ENCODE results near the gene ETS1. TPM values are rescaled to one million over a fixed set of nuclear protein-coding genes. Genes with fewer than 3 reads are reported as not detected.
"Not testable (repeated sequence)": the region's sequence is repeated elsewhere in the genome, so short reads cannot be mapped to it uniquely, and the experiment has no call there.

The ETS1 gene
- total RNA-seq, 2 experiments from 2014 or later = 203 to 466 TPM

DNA sequence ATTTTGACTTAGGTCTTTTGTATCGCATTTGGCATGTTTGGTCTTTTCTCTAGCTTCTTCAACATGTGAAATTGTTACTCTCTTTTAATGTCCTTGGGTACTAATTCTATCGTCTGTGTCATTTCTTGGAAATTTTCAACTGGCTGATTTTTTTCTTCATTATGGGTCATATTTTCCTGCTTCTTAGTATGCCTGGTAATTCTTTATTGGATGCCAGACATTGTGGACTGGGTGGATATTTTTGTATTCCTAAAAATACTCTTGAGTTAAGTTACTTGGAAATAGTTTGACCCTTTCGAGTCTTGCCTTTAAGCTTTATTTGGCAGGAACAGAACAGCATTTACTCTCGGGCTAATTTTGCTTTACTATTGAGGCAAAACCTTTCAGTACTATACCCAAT lies 140.1 kb downstream of the ETS1 start:
- intact Hi-C loops (cut with micrococcal nuclease; ENCODE audit: unreplicated experiment) = no loop called here
- Histone ChIP-seq H3K4me2 (ENCODE audit: low read length) (no peak overlapping the region), H2AFZ (ENCODE audit: low read length) (no peak overlapping the region), H3K4me3 (ENCODE audit: low read depth, low read length, poor library complexity, severe bottlenecking) (no peak overlapping the region), H4K20me1 (ENCODE audit: insufficient read depth, low read length) (no peaks in the 10 kb centered on the region), H3K4me1 (ENCODE audit: insufficient read depth, low read length, poor library complexity, severe bottlenecking) (peaks cover 5% of the 10 kb centered on the region), H3K9me2 (ENCODE audit: insufficient read depth, low read length) (no peaks in the 10 kb centered on the region), H3K36me3 (ENCODE audit: insufficient read depth, low read length) (no peaks in the 10 kb centered on the region), H3K79me2 (ENCODE audit: insufficient read depth, low read depth, low read length) (no peaks in the 10 kb centered on the region), H3K9me3 (ENCODE audit: low read length) (peaks cover 4% of the 10 kb centered on the region; the same call in 1 of the 2 replicates), H3K27ac (ENCODE audit: low read depth, low read length, poor library complexity, severe bottlenecking) (no peak overlapping the region)
- CTCF ChIA-PET (ENCODE audit: unreplicated experiment) = no interaction called here
- DNase-seq (ENCODE audit: low spot score) = no peak
- no TSS peak for BruUV-seq (replicated peaks)
- TF ChIP-seq EZH2phosphoT487 (IDR thresholded peaks at IDR 0.05; ENCODE audit: borderline replicate concordance, low read depth, low read length) (no peak), CTCF (conservative IDR thresholded peaks at IDR 0.05; ENCODE audit: low read length) (no peak)
- POLR2A ChIA-PET = interaction anchor here (0.7 to 0.9 kb wide), 3 partner anchors 10 to 24 kb away, joined by 3 to 5 read pairs (median 3); no protein-coding TSS in a partner anchor

- intact Hi-C loops (cut with micrococcal nuclease; ENCODE audit: unreplicated experiment); H3K9me2 ChIP-seq (ENCODE audit: insufficient read depth, low read length); CTCF ChIA-PET (ENCODE audit: unreplicated experiment); H3K4me1 ChIP-seq (ENCODE audit: insufficient read depth, low read length, poor library complexity, severe bottlenecking); H3K79me2 ChIP-seq (ENCODE audit: insufficient read depth, low read depth, low read length); H3K9me3 ChIP-seq (ENCODE audit: low read length); H3K4me3 ChIP-seq (ENCODE audit: low read depth, low read length, poor library complexity, severe bottlenecking); H3K36me3 ChIP-seq (ENCODE audit: insufficient read depth, low read length); H4K20me1 ChIP-seq (ENCODE audit: insufficient read depth, low read length); DNase-seq (ENCODE audit: low spot score); BruUV-seq (replicated peaks); POLR2A ChIA-PET; H3K4me2 ChIP-seq (ENCODE audit: low read length); H3K27ac ChIP-seq (ENCODE audit: low read depth, low read length, poor library complexity, severe bottlenecking); H2AFZ ChIP-seq (ENCODE audit: low read length): not testable (repeated sequence)
These were observed 141.4 kb downstream of the ETS1 start for GRCh38 chr11:128445921-128446320.

- TF ChIP-seq EZH2phosphoT487 (IDR thresholded peaks at IDR 0.05; ENCODE audit: borderline replicate concordance, low read depth, low read length) (no peak), CTCF (conservative IDR thresholded peaks at IDR 0.05; ENCODE audit: low read length) (no peak)
- Histone ChIP-seq H3K27ac (ENCODE audit: low read depth, low read length, poor library complexity, severe bottlenecking) (no peak overlapping the region), H3K4me2 (ENCODE audit: low read length) (no peak overlapping the region), H3K9me3 (ENCODE audit: low read length) (0 out of 2 replicates have a peak, but pooled peaks cover 3% of the 10 kb centered on the region), H3K36me3 (ENCODE audit: insufficient read depth, low read length) (no peaks in the 10 kb centered on the region), H3K9me2 (ENCODE audit: insufficient read depth, low read length) (no peaks in the 10 kb centered on the region), H3K4me3 (ENCODE audit: low read depth, low read length, poor library complexity, severe bottlenecking) (no peak overlapping the region), H3K79me2 (ENCODE audit: insufficient read depth, low read depth, low read length) (no peaks in the 10 kb centered on the region), H3K4me1 (ENCODE audit: insufficient read depth, low read length, poor library complexity, severe bottlenecking) (no peaks in the 10 kb centered on the region), H4K20me1 (ENCODE audit: insufficient read depth, low read length) (no peaks in the 10 kb centered on the region), H2AFZ (ENCODE audit: low read length) (no peak overlapping the region)
- ChIA-PET CTCF (ENCODE audit: unreplicated experiment) (no interaction called here), POLR2A (interaction anchor here (1.3 kb wide), 1 partner anchor 18 kb away, joined by 4 read pairs; no protein-coding TSS in a partner anchor)
- no peak for DNase-seq (ENCODE audit: low spot score)
- intact Hi-C loops (cut with micrococcal nuclease; ENCODE audit: unreplicated experiment) = no loop called here
- BruUV-seq (replicated peaks) = no TSS peak
These were observed 150.2 kb downstream of the ETS1 start for GRCh38 chr11:128437136-128437535.
